Measurements from ENCODE around the gene PHOX2B.

- no peak for TF ChIP-seq EZH2 (optimal IDR thresholded peaks at IDR 0.05; ENCODE audit: low read depth, low read length)
- TF ChIP-seq, protein P1, sequence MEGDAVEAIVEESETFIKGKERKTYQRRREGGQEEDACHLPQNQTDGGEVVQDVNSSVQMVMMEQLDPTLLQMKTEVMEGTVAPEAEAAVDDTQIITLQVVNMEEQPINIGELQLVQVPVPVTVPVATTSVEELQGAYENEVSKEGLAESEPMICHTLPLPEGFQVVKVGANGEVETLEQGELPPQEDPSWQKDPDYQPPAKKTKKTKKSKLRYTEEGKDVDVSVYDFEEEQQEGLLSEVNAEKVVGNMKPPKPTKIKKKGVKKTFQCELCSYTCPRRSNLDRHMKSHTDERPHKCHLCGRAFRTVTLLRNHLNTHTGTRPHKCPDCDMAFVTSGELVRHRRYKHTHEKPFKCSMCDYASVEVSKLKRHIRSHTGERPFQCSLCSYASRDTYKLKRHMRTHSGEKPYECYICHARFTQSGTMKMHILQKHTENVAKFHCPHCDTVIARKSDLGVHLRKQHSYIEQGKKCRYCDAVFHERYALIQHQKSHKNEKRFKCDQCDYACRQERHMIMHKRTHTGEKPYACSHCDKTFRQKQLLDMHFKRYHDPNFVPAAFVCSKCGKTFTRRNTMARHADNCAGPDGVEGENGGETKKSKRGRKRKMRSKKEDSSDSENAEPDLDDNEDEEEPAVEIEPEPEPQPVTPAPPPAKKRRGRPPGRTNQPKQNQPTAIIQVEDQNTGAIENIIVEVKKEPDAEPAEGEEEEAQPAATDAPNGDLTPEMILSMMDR (IDR thresholded peaks at IDR 0.05; ENCODE audit: low read length), result no peak
- no peak for TF ChIP-seq EZH2phosphoT487 (IDR thresholded peaks at IDR 0.05; ENCODE audit: low read length)
These were observed 2.3 kb upstream of the PHOX2B start for GRCh38 chr4:41750626-41751448.
